HFFc6 (cell line): ENCODE measurements around the gene KRT1. TPM values are rescaled to one million over a fixed set of nuclear protein-coding genes. Genes with fewer than 3 reads are reported as not detected.
"Not testable (repeated sequence)": the region's sequence is repeated elsewhere in the genome, so short reads cannot be mapped to it uniquely, and the experiment has no call there.

Experiments
- DNase-seq: peaks from one replicate; pipeline ENCODE4 v3.0.0-alpha.2; 2018
- H3K27ac Mint-ChIP-seq: 2 replicates; pipeline ENCODE4 v1.8.0; 2020; ENCODE audit warnings: mild to moderate bottlenecking, mixed read lengths
- H3K27me3 Mint-ChIP-seq: 2 replicates; pipeline ENCODE4 v1.8.0; 2021; ENCODE audit warnings: mild to moderate bottlenecking, moderate library complexity, mixed read lengths; ENCODE audit not compliant: insufficient read depth
- H3K36me3 Mint-ChIP-seq: 2 replicates; pipeline ENCODE4 v1.8.0; 2021; ENCODE audit warnings: low read depth, mixed read lengths
- H3K4me1 Mint-ChIP-seq: 2 replicates; pipeline ENCODE4 v1.8.0; 2020; ENCODE audit warnings: low read depth, mixed read lengths
- H3K4me3 Mint-ChIP-seq: 2 replicates; pipeline ENCODE4 v1.8.0; 2020; ENCODE audit warnings: mild to moderate bottlenecking, moderate library complexity, mixed read lengths
- H3K9me3 Mint-ChIP-seq: 2 replicates; pipeline ENCODE4 v1.8.0; 2020; ENCODE audit warnings: mild to moderate bottlenecking, mixed read lengths
- total RNA-seq, 6 experiments: library from RNA; stranded (reverse); fragmentation: NEBNext Ultra II Directional; extraction: Animal tissue kit (Norgen Biotek cat#: 25700); gene quantifications; 2 replicates in 1 of 6; 3 replicates in 5 of 6; pipeline ENCODE4 v1.2.3, GENCODE V29; 2021
- TF ChIP-seq, protein P1 (sequence below): fragments of 200-600 bp; sonication (generic); IDR thresholded peaks from 2 replicates; pipeline ENCODE4 v1.5.0; 2021; ENCODE audit warnings: antibody characterized with exemption, mild to moderate bottlenecking

The KRT1 gene
- total RNA-seq, 6 experiments from 2014 or later = not detected

DNA sequence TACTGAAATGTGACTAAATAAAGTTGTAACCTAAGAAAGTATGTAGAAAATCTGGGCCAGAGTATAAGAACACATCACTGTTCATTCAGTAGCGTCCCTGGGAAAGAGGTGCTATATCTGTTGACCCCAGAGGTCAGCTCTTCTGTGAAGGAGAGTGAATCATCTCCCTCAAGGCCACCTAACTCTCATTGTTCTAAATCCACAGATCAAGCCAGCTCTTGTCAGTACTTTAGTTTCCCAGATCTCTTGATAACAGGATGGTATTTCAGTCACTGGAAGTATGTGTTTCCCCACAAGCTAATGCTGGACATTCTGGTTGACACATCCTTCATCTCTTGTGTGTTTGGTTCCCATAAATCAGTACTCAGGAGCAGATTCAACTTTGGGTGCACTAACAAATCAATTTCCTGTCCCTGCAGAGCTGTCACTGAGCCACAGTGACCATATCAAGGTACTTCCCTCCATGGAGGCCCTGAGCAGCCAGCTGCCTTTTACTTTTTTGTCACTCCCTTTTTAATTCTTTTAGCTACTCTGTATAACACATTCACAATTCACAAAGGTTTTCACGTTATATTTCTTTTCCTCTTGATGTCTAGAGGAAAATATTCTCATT is 7.8 kb downstream of the KRT1 start:
- peak; percentile 30 for DNase-seq
- Mint-ChIP-seq H3K9me3 (no peaks in the 10 kb centered on the region), H3K4me1 (no peaks in the 10 kb centered on the region; the same call in 1 of the 2 replicates), H3K4me3 (no peak overlapping the region), H3K27ac (no peak overlapping the region), H3K27me3 (peaks cover 27% of the 10 kb centered on the region), H3K36me3 (no peaks in the 10 kb centered on the region)
- TF ChIP-seq, protein P1, sequence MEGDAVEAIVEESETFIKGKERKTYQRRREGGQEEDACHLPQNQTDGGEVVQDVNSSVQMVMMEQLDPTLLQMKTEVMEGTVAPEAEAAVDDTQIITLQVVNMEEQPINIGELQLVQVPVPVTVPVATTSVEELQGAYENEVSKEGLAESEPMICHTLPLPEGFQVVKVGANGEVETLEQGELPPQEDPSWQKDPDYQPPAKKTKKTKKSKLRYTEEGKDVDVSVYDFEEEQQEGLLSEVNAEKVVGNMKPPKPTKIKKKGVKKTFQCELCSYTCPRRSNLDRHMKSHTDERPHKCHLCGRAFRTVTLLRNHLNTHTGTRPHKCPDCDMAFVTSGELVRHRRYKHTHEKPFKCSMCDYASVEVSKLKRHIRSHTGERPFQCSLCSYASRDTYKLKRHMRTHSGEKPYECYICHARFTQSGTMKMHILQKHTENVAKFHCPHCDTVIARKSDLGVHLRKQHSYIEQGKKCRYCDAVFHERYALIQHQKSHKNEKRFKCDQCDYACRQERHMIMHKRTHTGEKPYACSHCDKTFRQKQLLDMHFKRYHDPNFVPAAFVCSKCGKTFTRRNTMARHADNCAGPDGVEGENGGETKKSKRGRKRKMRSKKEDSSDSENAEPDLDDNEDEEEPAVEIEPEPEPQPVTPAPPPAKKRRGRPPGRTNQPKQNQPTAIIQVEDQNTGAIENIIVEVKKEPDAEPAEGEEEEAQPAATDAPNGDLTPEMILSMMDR = no peak

DNA sequence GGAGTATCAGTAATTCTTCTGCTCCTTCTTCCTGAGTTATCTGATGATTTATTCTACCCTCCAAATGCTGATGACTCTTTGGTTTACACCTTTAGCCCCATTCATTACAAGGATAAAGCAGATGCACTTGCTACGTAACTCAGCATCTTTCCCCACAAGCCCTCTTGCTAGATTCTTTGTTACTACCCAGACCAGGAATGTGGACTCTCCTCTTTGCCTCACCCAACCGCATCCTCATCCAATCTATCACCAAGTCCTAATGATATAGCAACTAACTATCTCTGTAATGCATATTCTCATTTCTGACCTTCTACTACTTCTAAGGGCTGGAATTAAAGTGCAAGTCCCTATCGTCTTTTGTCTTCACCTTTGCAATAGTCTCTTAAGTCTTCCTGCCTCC is 9.2 kb downstream of the KRT1 start:
- TF ChIP-seq, protein P1 = no peak
- Mint-ChIP-seq H3K36me3 (no peaks in the 10 kb centered on the region), H3K4me1 (no peaks in the 10 kb centered on the region; the same call in 1 of the 2 replicates), H3K27me3 (peaks cover 36% of the 10 kb centered on the region), H3K4me3 (no peak overlapping the region), H3K9me3 (no peaks in the 10 kb centered on the region), H3K27ac (no peak overlapping the region)
- DNase-seq = no peak

DNA sequence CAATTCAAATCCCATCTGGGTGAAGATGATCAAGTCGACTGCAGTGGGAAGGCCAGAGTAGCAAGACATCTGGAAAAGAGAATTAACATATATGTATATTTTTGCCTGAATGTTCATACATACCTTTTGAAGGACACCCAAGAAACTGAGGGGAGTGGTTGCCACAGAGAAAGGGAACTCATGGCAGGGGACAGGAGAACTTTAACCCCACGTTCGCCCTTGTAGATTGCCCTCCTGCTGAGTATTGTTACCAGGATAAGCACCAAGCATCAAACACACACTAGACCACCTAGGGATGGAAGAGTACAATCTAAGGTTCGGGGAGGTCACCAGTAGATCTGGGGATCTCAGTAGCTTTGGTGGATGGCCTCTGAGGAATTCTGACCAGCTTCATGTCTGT is 9.7 kb downstream of the KRT1 start:
- H3K9me3 Mint-ChIP-seq = no peaks in the 10 kb centered on the region
- H3K4me1 Mint-ChIP-seq = no peaks in the 10 kb centered on the region; the same call in 1 of the 2 replicates
- TF ChIP-seq, protein P1 = no peak
- no peak for DNase-seq
- H3K4me3 Mint-ChIP-seq = no peak overlapping the region
- H3K27me3 Mint-ChIP-seq = peaks cover 32% of the 10 kb centered on the region
- H3K36me3 Mint-ChIP-seq = no peaks in the 10 kb centered on the region
- no peak overlapping the region for H3K27ac Mint-ChIP-seq

DNA sequence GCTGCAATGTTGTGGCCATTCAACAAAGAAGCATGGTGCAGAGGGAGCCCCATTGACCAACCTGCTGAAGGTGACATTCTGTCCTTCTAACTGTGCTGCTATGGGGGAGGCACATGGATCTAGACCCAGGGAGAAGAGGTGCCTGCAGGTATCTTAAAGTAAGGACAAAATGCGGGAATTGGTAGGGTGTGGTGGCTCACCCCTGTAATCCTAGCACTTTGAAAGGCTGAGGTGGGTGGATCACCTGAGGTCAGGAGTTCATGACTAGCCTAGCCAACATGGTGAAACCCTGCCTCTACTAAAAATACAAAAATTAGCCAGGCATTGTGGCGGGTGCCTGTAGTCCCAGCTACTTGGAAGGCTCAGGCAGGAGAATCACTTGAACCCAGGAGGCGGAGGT is 10.3 kb downstream of the KRT1 start:
- not testable (repeated sequence) for H3K36me3 Mint-ChIP-seq, H3K4me3 Mint-ChIP-seq, H3K9me3 Mint-ChIP-seq, H3K27ac Mint-ChIP-seq, DNase-seq, H3K4me1 Mint-ChIP-seq
- H3K27me3 Mint-ChIP-seq = peaks cover 32% of the 10 kb centered on the region

DNA sequence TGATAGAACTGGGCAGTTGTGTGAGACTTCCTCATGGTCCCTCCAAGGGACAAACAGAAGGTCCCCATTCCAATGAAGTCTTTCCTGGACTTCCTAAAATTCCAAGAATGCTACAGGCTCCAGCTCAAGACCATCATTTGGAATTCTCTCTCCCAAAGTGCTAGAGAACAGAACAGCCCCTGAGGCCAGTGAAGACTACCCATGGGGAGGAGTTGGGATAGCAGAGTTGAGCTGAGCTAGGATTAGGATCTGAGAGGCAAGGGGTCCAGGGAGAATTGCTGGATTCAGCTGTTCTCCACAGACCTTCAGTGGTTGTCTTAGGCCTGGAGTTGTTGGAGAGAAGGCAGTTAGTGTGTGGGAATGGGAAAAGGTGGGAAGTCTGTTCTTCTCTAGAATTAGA is 10.8 kb downstream of the KRT1 start:
- peaks cover 38% of the 10 kb centered on the region for H3K27me3 Mint-ChIP-seq
- H3K36me3 Mint-ChIP-seq = no peaks in the 10 kb centered on the region
- H3K4me3 Mint-ChIP-seq = no peak overlapping the region
- no peak overlapping the region for H3K27ac Mint-ChIP-seq
- H3K4me1 Mint-ChIP-seq = no peaks in the 10 kb centered on the region; the same call in 1 of the 2 replicates
- TF ChIP-seq, protein P1 = no peak
- H3K9me3 Mint-ChIP-seq = no peaks in the 10 kb centered on the region
- no peak for DNase-seq

DNA sequence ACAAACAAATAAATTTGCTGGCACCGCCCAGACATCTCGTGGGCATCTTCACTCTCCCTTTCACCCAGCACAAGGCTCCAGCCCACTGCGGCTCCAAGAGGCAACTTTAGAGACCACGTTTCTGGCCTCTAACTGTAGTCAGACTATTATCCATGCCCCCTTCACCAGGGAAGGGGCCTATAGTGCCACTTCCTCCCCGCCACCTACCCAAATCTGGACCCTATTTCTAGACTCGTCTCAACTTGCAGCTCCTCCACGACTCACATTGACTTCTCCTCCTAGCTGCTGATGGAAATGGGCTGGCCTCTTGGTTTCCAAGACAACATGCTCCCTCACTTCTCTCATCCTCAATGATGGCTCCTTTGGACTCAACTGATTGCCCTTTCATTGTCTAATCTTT is 12.3 kb downstream of the KRT1 start:
- TF ChIP-seq, protein P1 = no peak
- H3K27ac Mint-ChIP-seq = no peak overlapping the region
- peaks cover 43% of the 10 kb centered on the region for H3K27me3 Mint-ChIP-seq

More for the DNA sequence above, 12.3 kb downstream of the KRT1 start:
- H3K36me3 Mint-ChIP-seq = no peaks in the 10 kb centered on the region
- H3K4me1 Mint-ChIP-seq = no peaks in the 10 kb centered on the region
- no peak overlapping the region for H3K4me3 Mint-ChIP-seq
- no peaks in the 10 kb centered on the region for H3K9me3 Mint-ChIP-seq
- DNase-seq = no peak
